ENCODE data around the gene PATL1.
"Not testable (repeated sequence)": the region's sequence is repeated elsewhere in the genome, so short reads cannot be mapped to it uniquely, and the experiment has no call there.

The PATL1 gene

GRCh38 chr11:59671471-59671870 lies 2.6 kb upstream of the PATL1 start:
- no peak for DNase-seq

DNA sequence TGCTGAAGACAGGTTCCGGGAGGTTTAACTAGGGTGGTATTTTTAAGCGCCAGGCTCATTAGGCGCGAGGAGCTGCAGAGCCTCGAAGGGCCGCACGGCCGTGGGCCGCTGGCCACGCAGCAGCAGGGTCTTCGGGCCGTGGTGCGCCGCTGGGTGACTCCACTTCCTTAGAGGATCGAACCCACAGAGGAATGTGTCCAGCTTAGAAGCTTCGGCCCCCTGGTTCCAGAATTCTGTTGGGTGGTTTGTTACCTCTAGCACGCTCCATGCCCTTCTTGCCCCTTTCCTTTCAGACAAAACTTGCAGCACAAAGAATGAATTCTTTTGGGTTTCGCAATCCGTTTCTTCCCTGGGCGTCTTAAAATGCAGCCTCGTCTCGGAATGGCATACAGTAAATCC lies 773 bp upstream of the PATL1 start:
- DNase-seq: no peak

DNA sequence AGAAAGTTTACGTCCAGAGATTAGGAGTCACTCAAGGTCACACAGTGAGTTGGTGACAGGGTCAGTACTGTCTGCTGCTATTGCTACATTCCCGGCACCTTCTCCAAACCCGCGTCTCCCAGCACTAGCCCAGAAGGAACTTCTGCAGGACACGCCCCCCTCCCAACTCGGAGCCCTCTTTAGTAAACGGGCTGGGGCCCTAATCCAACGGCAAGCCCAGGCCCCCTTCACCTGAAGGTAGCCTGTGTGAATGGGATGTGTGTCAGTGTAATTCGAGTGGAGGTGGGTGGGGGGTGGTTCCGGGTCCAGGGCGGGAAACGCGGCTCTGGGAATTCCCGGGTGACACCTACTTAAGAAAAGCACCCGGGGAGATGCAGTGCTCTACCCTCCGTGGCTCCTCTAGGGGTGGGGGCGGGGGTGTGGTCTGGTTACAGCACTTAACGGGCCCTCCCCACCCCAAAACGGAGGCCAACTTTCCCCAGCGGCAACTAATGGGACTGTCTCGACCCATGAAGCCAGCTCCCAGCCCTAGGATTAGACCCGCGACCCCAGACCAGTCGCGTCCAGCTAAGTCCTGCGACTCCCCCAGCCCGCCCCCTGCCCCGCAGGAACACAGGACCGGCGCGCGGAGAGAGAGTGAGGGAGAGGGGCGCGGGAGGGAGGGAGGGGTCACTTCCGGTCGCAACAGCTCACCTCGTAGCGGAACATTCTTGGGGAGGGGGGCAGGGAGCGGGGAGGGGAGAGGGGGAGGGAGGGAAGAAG lies 468 bp downstream of the PATL1 start:
- DNase-seq: peak; percentile 77 to 81

DNA sequence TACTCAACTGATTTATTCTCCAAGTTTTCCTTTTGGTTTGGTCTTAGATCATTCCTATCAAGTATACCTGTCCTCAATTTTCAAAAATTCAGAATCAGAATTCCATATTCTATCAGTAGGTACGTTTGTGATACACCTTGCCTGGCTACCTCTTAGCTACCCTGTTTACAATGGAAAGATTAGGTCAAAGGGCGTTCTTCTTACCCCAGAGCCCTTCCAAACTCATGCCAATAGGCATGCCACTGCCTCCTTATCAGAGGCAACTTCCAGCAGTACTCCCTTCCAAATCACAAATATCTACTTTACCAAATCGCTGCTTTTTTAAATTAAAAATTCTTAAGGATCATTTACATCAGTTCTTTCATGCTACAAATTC lies 1.0 kb downstream of the PATL1 start:
- no peak for DNase-seq

GRCh38 chr11:59666969-59667368 lies 1.9 kb downstream of the PATL1 start:
- DNase-seq: no peak

DNA sequence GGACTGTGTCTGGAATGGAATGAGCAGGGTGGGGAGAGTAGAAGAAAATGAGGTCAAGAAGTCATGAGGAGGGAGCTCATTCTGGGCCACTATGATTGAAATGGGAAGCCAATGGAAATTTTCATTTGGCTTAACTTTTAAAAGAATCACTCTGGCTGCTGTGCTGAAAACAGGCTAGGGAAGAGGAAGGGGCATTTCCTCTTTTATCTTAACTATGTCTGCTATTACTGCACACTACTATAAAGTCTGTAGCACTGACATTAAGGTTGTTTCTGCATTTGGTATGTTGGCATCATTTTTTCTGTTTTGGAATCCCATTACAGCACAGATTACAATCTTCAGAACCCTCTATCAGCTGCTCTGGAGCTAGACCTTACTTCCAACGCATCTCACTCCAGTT lies 8.2 kb downstream of the PATL1 start:
- no peak for DNase-seq

- DNase-seq: no peak
Observed at GRCh38 chr11:59659981-59660380, 8.9 kb downstream of the PATL1 start.

- no peak for DNase-seq
Observed at GRCh38 chr11:59658036-59658435, 10.8 kb downstream of the PATL1 start.

DNA sequence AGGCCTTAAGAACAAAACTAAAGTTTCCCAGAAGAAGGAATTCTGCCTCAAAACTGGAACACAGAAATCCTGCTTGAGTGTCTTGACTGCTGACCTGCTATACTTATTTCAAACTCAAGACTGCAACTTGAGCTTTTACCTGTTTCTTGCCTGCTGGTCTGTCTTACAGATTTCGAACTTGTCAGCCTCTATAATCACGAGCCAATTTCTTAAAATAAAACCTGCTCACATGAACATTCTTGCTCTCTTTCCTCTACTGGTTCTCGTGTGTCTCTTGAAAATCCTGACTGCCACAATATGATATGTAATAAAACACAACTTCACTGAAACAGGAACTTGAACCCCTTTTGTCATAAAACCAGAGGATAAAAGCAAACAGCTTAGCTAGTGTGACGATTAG lies 13.9 kb downstream of the PATL1 start:
- DNase-seq: no peak

DNA sequence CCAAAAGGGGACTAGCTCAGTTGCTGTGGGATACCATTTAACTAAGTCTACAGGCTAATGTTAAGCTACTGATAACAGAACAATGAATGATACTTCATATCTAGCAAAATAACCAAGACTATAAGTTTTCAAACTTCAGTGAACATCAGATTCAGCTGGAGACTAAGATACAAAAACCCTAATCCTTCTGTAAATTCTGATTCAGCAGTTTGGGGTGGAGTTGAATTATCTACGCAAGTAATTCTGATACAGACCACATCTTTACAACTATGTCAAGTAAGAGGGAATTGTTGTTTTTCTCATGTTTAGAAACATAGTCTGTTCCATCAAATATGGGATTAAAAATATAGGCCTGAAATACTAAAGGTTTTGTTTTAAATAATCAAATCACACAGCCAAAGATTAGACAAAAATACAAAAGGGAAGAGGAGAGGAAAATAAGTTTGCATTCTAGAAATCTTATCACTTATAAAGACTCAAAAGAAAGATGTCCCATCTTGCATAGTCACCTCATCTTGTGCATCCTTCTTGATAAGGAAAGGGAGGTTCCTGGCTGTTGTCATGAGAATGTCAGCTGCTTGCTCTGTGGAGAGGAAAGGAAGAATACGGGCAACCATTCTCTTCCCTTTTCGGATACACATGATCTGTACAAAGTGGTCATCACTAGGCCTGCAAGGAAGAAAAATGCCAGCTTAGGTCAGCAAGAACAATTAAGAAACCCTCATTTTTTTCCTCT lies 21.4 kb downstream of the PATL1 start:
- no peak for DNase-seq

- DNase-seq: no peak
Observed at GRCh38 chr11:59644528-59644927, 24.3 kb downstream of the PATL1 start.

- DNase-seq: no peak
Observed at GRCh38 chr11:59643390-59643789, 25.4 kb downstream of the PATL1 start.

DNA sequence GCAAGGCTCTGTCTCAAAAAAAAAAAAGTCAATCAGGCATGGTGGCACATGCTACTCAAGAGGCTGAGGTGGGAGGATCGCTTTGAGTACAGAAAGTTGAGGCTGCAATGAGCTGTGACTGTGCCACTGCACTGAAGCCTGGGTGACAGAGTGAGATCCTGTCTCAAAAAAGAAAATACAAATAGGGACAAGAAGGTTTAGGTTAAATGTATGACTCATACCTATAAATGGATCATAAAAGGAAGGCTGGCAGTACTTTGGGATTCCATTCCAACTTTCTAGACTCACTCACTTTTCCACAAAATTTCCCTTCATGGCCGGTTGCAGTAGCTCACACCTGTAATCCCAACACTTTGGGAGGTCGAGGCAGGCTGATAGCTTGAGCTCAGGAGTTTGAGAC lies 27.7 kb downstream of the PATL1 start:
- no peak for DNase-seq

DNA sequence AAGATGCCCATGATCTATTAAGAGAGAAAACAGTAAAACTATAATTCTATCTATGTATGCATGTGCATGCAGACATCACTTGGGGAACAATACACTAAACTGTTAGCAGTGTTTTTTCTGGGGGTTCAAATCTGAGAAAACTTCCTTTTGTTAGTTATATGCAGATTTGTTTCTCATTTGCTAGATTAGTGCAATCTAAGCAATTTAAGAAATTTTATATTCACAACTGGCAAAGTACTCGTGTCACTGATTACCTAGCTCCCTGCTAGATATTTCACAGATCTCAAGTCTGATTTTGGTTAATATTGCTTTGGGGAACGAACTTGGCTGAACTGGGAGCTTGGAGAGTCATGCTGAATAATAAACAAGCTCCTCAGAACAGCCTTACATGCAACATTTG lies 38.3 kb downstream of the PATL1 start:
- DNase-seq: no peak

GRCh38 chr11:59629996-59630395 lies 38.8 kb downstream of the PATL1 start:
- no peak for DNase-seq

DNA sequence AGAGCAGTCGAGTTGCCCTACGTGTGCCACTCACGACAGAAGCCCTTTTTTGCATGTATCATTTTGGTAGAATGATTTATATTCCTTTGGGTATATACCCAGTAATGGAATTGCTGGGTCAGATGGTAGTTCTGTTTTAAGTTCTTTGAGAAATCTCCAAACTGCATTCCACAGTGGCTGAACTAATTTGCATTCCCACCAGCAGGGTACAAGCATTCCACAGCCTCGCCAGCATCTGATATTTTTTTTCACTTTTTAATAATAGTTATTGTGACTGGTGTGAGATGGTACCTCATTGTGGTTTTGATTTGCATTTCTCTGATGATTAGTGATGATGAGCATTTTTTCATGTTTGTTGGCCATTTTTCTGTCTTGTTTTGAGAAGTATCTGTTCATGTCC lies 41.9 kb downstream of the PATL1 start:
- DNase-seq: not testable (repeated sequence)

DNA sequence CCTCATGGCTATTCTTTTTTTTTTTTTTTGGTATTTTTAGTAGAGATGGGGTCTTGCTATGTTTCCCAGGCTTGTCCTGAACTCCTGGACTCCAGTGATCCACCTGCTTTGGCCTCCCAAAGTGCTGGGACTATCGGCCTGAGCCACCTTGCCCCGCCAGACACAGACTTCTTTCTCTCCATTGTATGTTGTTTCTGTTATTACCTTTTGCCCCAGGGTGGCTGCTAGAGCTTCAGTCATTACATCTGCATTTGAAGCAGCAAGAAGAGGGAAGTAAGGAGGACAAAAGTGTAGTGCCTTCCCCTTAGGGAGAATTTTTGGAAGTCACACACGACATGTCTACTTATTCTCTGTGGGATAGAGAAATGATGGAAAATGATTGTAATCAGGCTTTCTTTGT lies 43.1 kb downstream of the PATL1 start:
- DNase-seq: no peak

DNA sequence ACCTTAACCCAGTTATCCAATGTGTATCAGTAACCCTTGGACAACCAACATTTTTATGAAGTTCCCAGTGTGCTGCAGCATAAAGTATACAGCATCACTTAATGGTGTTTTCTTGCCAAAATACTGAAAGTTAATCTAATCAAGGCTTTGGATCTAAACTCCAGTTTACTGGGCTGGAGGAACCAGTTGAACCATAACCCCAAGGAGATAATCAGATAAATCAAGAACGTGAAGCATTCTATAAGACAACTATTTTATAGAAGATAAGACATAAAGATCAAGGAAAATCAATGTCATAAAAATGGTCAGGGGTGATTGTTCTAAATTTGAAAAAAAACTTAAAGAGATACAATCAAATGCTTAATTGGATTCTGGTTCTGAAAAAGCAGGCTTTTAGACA lies 51.0 kb downstream of the PATL1 start:
- no peak for DNase-seq

DNA sequence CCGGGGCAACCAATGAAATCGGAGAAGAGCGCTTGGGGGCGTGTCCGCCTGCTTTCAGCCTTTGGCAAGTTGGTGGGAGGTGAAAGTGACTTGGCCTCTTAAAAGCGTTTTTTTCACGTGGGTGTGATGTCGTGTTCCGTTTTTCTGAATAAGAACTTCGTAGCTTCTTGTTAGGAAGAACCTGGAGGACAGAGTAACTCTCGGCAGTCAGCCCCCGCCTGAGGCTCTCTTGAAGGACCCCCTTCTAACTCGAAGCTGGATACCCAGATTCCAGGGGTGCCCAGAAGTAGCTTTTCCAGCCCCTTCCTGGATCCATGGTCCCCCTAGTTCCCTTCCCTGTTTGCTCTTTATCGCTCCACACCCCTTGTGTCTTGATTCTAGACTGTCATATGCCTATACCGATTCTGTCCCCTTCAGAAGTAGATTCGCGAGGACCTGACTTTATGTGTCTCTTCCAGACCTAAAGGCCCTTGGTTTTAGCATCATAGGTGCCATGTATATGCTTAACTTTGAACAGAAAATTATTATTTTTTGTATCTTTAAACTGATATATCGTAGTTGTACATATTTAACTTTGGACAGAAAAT lies 52.3 kb downstream of the PATL1 start:
- no peak for DNase-seq

- DNase-seq: peak; percentile 100
Observed at GRCh38 chr11:59615637-59616395, 53.0 kb downstream of the PATL1 start, which contains the start of gene OSBP. OSBP (minus strand) TSS chr11:59615774; CDS start chr11:59615664, 110 bp downstream.

DNA sequence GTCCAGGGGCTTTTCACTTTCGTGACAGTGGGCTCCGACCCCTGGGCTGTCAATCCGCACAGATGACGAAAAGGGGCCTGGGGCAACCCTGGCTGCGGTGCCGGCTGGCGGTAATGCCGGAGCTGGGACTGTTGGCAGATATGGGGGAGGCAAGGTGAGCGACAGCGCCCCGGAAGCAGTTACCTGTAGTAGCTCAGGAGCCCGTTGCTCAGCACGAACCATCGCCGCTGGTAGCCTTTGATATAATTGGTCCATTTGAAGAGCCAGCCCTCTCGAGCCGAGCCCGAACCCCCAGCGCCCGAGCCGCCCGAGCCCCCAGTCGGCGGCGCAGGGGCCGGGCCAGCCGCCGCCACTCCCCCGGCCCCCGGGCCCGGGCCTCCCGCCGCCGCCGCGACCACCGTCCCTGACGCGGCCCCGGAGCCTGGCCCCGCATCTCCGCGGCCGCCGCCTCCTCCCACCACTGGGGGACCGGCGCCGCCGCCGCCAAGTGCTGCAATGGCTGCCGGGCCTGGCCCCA lies 53.7 kb downstream of the PATL1 start:
- DNase-seq: peak; percentile 72 to 77

DNA sequence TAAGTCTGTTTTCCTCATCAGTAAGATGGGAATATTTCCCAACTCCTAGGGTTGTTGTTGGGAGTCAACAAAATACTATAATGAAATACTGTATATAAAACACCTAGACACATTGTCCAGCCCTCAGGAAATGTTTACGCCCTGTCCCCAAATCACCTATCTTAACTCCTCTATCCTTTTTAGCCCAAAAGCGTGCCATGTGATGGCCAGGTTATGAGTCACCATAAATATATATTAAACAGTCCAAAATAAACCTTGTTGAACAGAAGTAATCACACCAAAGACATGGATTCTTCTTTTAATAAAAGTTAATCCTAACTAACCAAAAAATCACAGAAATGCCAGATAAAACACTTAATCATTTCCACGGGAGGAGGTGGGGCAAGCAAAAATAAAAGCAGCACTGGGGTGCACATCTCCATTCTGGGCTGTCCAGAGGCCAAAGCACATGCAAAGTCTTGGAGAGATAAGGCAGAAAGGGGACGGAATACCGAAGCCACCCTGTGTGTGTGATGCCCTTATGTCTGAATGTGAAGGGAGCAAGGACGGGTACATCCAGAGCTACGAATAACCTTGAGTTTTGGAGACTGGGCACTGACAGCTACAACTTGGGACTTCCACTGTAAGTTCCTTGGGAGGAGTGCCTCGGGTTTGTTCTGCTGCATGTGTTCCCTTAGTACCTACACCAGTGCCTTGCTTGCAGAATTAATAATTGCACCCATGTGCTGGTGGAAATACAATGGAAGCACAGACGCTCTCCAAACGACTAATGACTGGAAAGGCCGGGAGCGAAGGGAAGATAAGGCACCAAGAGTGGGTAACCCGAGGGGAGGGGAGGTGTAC lies 54.3 kb downstream of the PATL1 start:
- no peak for DNase-seq

All from CD4-positive, alpha-beta T cell treated with Interleukin-4 for 1 hour (primary cell).